ENCODE data around the gene APBB2. TPM values are rescaled to one million over a fixed set of nuclear protein-coding genes. Genes with fewer than 3 reads are reported as not detected.
"Not testable (repeated sequence)": the region's sequence is repeated elsewhere in the genome, so short reads cannot be mapped to it uniquely, and the experiment has no call there.

APBB2 gene
- total RNA-seq, 2 donors from 2014 or later = 0.60 to 0.65 TPM

GRCh38 chr4:40998675-40999358, 215.5 kb downstream of the APBB2 start:
- DNase-seq = no peak
- no peaks in the 10 kb centered on the region for H3K9me3 ChIP-seq (ENCODE audit: control insufficient read depth, low read length, poor library complexity, severe bottlenecking)
- ATAC-seq = no peak
- H3K4me3 Mint-ChIP-seq = no peak overlapping the region
- H3K27me3 Mint-ChIP-seq = peaks cover 29% of the 10 kb centered on the region
- H3K36me3 Mint-ChIP-seq (ENCODE audit: low read depth) = no peaks in the 10 kb centered on the region
- H3K4me1 Mint-ChIP-seq = no peaks in the 10 kb centered on the region
- no peak overlapping the region for H3K27ac Mint-ChIP-seq

DNA sequence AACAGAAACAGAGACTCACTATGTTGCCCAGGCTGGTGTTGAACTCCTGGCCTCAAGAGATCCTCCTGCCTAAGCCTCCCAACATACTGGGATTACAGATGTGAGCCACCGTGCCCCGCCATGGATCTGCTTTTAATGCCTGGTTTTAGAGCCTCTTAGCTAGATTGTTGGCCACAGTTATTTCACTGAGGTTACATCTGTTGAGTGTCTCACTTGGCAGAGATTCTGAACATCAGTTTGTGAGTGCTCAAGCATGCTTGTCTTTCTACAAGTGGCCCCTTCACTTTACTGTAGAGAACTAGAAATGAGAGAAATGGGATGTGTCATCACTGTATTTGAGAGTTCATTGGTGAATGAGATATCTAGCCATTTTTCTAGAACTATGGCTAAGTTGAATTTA, 218.5 kb downstream of the APBB2 start:
- no peak overlapping the region for H3K4me3 Mint-ChIP-seq
- no peaks in the 10 kb centered on the region for H3K36me3 Mint-ChIP-seq (ENCODE audit: low read depth)
- ATAC-seq (no peak), DNase-seq (no peak)
- H3K27me3 Mint-ChIP-seq = peaks cover 15% of the 10 kb centered on the region
- H3K27ac Mint-ChIP-seq = no peak overlapping the region
- peaks cover 8% of the 10 kb centered on the region for H3K4me1 Mint-ChIP-seq
- H3K9me3 ChIP-seq (ENCODE audit: control insufficient read depth, low read length, poor library complexity, severe bottlenecking) = no peaks in the 10 kb centered on the region

DNA sequence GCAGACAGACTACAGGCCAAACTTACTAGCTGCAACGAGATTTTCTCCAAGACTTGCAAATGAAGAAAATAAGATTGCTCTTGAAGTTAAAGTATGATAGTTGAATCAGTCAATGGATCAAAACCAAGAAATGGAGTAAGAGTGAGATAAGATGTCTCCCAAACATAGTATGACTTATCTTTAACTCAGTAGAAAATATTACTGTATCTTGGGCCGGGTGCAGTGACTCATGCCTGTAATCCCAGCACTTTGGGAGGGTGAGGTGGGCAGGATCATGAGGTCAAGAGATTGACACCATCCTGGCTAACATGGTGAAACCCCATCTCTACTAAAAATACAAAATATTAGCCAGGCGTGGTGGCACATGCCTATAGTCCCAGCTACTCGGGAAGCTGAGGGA, 220.0 kb downstream of the APBB2 start:
- not testable (repeated sequence) for ATAC-seq; H3K4me1 Mint-ChIP-seq; H3K4me3 Mint-ChIP-seq; H3K9me3 ChIP-seq (ENCODE audit: control insufficient read depth, low read length, poor library complexity, severe bottlenecking); DNase-seq; H3K36me3 Mint-ChIP-seq (ENCODE audit: low read depth)
- Mint-ChIP-seq H3K27ac (peak overlapping the region; percentile 29), H3K27me3 (peaks cover 10% of the 10 kb centered on the region)

DNA sequence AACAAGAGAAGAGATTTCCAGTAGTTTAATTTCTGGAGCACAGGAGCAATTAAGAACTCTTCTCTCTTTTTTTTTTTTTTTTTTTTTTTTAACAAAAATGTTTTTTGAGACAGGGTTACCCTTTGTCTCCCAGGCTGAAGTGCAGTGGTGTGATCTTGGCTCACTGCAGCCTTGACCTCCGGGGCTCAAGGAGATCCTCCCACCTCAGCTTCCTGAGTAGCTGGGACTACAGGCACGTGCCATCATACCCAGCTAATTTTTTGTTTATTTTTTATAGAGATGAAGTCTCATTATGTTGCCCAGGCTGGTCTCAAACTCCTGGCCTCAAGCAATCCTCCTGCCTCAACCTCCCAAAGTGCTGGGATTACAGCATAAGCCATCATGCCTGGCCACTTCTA, 221.0 kb downstream of the APBB2 start:
- not testable (repeated sequence) for H3K27ac Mint-ChIP-seq; ATAC-seq; H3K36me3 Mint-ChIP-seq (ENCODE audit: low read depth); H3K4me1 Mint-ChIP-seq; H3K4me3 Mint-ChIP-seq; H3K9me3 ChIP-seq (ENCODE audit: control insufficient read depth, low read length, poor library complexity, severe bottlenecking); DNase-seq
- H3K27me3 Mint-ChIP-seq = peaks cover 10% of the 10 kb centered on the region

DNA sequence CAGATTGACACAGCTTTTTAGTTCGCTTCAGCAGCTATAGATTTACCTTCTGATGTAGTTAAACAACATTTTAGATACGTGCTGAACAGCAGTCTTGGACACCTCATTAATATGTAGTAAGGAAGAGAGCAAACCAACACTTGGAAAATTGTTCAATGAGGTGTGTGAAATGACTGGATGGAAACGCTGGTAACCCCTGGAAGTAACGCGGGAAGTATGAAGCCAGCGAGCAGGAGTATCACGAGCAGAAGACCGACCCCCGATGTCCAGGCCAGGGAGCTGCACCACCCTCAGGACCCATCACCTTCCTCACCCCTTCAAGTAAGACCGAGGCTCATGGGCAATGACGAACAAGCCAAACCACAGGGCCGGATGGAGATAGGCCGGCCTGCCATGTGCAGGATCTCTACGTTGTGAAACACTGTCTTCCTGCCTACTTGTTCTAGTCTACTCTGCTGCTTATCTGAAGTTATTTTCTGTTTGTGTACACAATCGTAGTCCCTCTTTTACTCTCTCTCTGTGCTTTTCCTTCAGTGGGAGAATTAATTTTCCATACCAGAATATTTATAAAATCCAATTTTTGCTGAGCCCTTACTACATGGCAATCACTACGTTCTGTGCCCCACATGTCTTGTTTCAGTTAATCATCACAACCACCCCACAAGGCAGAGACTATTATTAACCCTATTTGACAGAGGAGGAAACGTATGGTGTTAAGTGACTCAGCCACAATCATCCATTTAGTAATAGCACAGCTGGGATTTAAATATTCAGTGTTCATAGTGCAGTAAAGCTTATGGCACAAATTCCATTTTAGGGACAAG, 221.7 kb downstream of the APBB2 start:
- DNase-seq (no peak), ATAC-seq (peak; percentile 39)
- no peaks in the 10 kb centered on the region for H3K36me3 Mint-ChIP-seq (ENCODE audit: low read depth)
- no peak overlapping the region for H3K27ac Mint-ChIP-seq
- peaks cover 8% of the 10 kb centered on the region for H3K4me1 Mint-ChIP-seq
- no peak overlapping the region for H3K4me3 Mint-ChIP-seq
- H3K27me3 Mint-ChIP-seq = peaks cover 13% of the 10 kb centered on the region
- H3K9me3 ChIP-seq (ENCODE audit: control insufficient read depth, low read length, poor library complexity, severe bottlenecking) = no peaks in the 10 kb centered on the region

DNA sequence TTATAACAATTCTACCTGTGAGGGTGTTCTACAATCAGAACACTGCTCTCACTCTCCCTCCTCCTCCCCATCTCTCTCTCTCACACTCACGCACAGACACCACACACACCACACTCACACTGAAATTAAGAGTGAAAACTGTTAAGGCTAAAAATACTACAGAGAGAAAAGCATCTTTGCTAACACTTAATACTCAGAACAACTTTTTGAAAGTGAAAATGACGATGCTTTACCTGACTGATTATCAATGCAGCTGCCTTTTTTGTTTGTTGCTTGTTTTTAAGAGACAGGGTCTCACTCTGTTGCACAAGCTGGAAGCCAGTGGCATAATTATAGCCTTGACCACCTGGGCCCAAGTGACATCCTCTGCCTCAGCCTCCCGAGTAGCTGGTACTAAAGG, 222.4 kb downstream of the APBB2 start:
- H3K9me3 ChIP-seq (ENCODE audit: control insufficient read depth, low read length, poor library complexity, severe bottlenecking) = no peaks in the 10 kb centered on the region
- Mint-ChIP-seq H3K36me3 (ENCODE audit: low read depth) (no peaks in the 10 kb centered on the region), H3K27ac (no peak overlapping the region), H3K4me3 (no peak overlapping the region), H3K27me3 (peaks cover 11% of the 10 kb centered on the region), H3K4me1 (peaks cover 8% of the 10 kb centered on the region)
- ATAC-seq (no peak), DNase-seq (no peak)

DNA sequence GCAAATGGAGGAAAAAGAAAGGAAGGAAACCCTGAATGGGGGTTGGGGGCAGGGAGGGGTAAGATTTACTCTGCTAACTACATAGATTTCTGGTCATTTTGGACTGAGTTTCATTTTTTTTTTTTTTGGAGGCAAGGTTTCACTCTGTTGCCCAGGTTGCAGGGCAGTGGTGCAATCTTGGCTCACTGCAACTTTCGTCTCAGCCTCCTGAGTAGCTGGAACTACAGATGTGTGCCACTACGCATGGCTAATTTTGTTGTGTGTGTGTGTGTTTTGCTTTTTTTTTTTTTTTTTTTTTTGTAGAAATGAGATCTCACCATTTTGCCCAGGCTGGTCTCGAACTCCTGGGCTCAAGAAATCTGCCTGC, 223.5 kb downstream of the APBB2 start:
- Mint-ChIP-seq H3K27me3 (peaks cover 12% of the 10 kb centered on the region), H3K4me3 (no peak overlapping the region), H3K4me1 (peaks cover 8% of the 10 kb centered on the region), H3K36me3 (ENCODE audit: low read depth) (no peaks in the 10 kb centered on the region), H3K27ac (no peak overlapping the region)
- no peak for ATAC-seq
- no peaks in the 10 kb centered on the region for H3K9me3 ChIP-seq (ENCODE audit: control insufficient read depth, low read length, poor library complexity, severe bottlenecking)
- DNase-seq = no peak

DNA sequence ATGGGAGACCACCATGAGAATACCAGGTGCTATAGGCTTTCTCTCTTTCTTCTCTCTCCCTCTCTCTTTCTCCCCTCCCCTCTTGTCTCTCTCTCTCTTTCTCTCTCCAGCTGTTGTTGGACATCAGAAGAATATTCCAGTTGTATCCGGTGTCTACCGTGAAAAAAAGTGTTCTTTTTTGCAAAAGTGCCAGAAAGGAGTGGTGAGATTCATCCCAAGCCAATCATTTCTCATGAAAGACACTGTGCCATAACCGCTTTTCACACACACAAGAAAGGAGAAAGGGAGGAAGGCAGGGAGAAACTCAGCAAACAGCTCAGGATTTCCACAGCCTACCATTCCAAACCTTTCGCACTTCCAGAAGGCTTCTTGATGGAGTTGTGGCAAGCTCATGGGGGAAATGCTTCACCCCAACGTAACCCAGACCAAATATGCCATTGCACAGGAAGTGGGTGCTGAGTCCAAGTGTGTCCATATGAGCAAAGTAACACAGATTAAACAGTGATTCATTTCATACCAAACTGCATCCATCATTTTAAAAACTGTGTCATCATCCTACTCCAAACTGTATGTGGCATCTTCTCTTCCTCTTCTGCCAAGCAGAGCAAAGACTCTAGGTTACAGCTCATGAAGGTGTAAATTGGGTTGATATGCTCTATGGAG, 224.0 kb downstream of the APBB2 start:
- Mint-ChIP-seq H3K27ac (no peak overlapping the region), H3K4me3 (no peak overlapping the region), H3K4me1 (peaks cover 8% of the 10 kb centered on the region), H3K27me3 (peaks cover 14% of the 10 kb centered on the region), H3K36me3 (ENCODE audit: low read depth) (no peaks in the 10 kb centered on the region)
- no peak for ATAC-seq
- DNase-seq = no peak
- no peaks in the 10 kb centered on the region for H3K9me3 ChIP-seq (ENCODE audit: control insufficient read depth, low read length, poor library complexity, severe bottlenecking)

- H3K27ac Mint-ChIP-seq = no peak overlapping the region
- peaks cover 4% of the 10 kb centered on the region for H3K4me1 Mint-ChIP-seq
- no peak for ATAC-seq
- no peaks in the 10 kb centered on the region for H3K9me3 ChIP-seq (ENCODE audit: control insufficient read depth, low read length, poor library complexity, severe bottlenecking)
- DNase-seq = no peak
- H3K36me3 Mint-ChIP-seq (ENCODE audit: low read depth) = no peaks in the 10 kb centered on the region
- H3K27me3 Mint-ChIP-seq = peaks cover 20% of the 10 kb centered on the region
- no peak overlapping the region for H3K4me3 Mint-ChIP-seq
Measured at GRCh38 chr4:40987151-40987550, 227.2 kb downstream of the APBB2 start.

DNA sequence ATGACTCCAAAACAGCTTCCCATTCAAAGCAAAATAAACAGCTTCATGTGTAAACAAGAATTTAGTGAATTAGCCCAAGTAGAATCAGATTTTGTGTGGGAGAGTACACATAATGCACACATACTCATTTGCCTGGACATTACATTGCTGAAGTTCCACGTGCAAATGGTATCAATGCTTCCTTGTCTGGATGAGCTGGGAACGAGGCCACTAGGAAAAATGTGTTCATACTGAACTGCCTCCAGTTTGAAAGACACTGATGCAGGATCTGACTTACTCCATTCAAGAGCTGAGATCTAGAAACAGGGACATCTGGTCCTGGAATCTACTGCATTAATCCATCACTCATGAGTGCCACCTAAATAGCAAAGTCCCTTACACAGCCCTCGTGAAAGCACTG, 228.0 kb downstream of the APBB2 start:
- H3K27ac Mint-ChIP-seq = no peak overlapping the region
- H3K4me3 Mint-ChIP-seq = no peak overlapping the region
- no peaks in the 10 kb centered on the region for H3K36me3 Mint-ChIP-seq (ENCODE audit: low read depth)
- ATAC-seq = no peak
- H3K9me3 ChIP-seq (ENCODE audit: control insufficient read depth, low read length, poor library complexity, severe bottlenecking) = no peaks in the 10 kb centered on the region
- DNase-seq = no peak
- no peaks in the 10 kb centered on the region for H3K4me1 Mint-ChIP-seq
- peaks cover 20% of the 10 kb centered on the region for H3K27me3 Mint-ChIP-seq

DNA sequence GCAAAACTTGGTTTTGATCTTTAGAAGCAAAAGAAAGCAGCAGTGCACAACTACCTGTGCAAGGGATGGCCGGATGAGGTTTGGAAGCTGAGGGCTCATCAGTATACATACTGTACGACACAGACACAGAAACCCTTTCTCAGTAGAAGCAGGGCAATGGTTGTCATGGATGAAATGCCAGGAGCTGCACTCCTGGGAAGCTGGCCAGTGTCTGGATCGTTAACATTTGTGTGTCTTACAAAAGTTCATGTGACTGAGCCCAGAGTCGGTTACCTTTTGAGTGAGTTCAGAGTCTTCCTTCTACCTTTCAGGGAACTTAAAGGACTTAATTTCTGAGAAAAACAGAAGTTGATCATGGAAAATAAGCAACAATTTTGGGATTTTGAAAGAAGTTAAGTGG, 230.3 kb downstream of the APBB2 start:
- H3K27me3 Mint-ChIP-seq = peaks cover 20% of the 10 kb centered on the region
- no peak for DNase-seq
- ATAC-seq = no peak
- no peaks in the 10 kb centered on the region for H3K36me3 Mint-ChIP-seq (ENCODE audit: low read depth)
- no peaks in the 10 kb centered on the region for H3K9me3 ChIP-seq (ENCODE audit: control insufficient read depth, low read length, poor library complexity, severe bottlenecking)
- no peaks in the 10 kb centered on the region for H3K4me1 Mint-ChIP-seq
- no peak overlapping the region for H3K27ac Mint-ChIP-seq
- H3K4me3 Mint-ChIP-seq = no peak overlapping the region

GRCh38 chr4:40980318-40980883, 233.9 kb downstream of the APBB2 start:
- ATAC-seq (no peak), DNase-seq (no peak)
- H3K9me3 ChIP-seq (ENCODE audit: control insufficient read depth, low read length, poor library complexity, severe bottlenecking) = no peaks in the 10 kb centered on the region
- H3K27me3 Mint-ChIP-seq = peaks cover 6% of the 10 kb centered on the region
- no peaks in the 10 kb centered on the region for H3K36me3 Mint-ChIP-seq (ENCODE audit: low read depth)
- no peaks in the 10 kb centered on the region for H3K4me1 Mint-ChIP-seq
- H3K27ac Mint-ChIP-seq = no peak overlapping the region
- H3K4me3 Mint-ChIP-seq = no peak overlapping the region

GRCh38 chr4:40978548-40978947, 235.8 kb downstream of the APBB2 start:
- no peak overlapping the region for H3K27ac Mint-ChIP-seq

More at GRCh38 chr4:40978548-40978947, 235.8 kb downstream of the APBB2 start:
- no peaks in the 10 kb centered on the region for H3K9me3 ChIP-seq (ENCODE audit: control insufficient read depth, low read length, poor library complexity, severe bottlenecking)
- DNase-seq = no peak
- no peak overlapping the region for H3K4me3 Mint-ChIP-seq
- H3K36me3 Mint-ChIP-seq (ENCODE audit: low read depth) = peaks cover 2% of the 10 kb centered on the region
- no peaks in the 10 kb centered on the region for H3K4me1 Mint-ChIP-seq
- H3K27me3 Mint-ChIP-seq = peaks cover 19% of the 10 kb centered on the region
- no peak for ATAC-seq
